Prostate gland (tissue), 2 donors: Measurements from ENCODE around the gene ATP1B2.

ENCODE experiments used
- CTCF ChIP-seq, 4 experiments: fragments of 200-600 bp in 2 of 4; fragments of 450-650 bp in 2 of 4; sonication (generic) in 2 of 4; IDR thresholded peaks; 1 replicate in 3 of 4; 2 replicates in 1 of 4; pipeline ENCODE4 v1.5.1; 2016 to 2019; ENCODE audit warnings: antibody characterized with exemption in 4 of 4, mild to moderate bottlenecking in 2 of 4, moderate library complexity in 2 of 4
- POLR2A ChIP-seq: fragments of 450-650 bp; IDR thresholded peaks from one replicate; pipeline ENCODE4 v1.6.1; 2016; ENCODE audit warnings: antibody characterized with exemption, mild to moderate bottlenecking
- POLR2AphosphoS5 ChIP-seq: sonication (generic); formaldehyde crosslinking; IDR thresholded peaks from one replicate; pipeline ENCODE4 v1.6.1; 2017; ENCODE audit warnings: antibody characterized with exemption

GRCh38 chr17:7684851-7685532, 34.3 kb downstream of the ATP1B2 start:
- TF ChIP-seq CTCF (IDR thresholded peaks at IDR 0.05) (no peak), POLR2AphosphoS5 (no peak), POLR2A (no peak)
